Omental fat pad (tissue), 4 donors: ENCODE measurements around the gene RAB5A. TPM values are rescaled to one million over a fixed set of nuclear protein-coding genes. Genes with fewer than 3 reads are reported as not detected.

Source experiments
- ATAC-seq: fragments of 150-250 bp; one replicate; pipeline ENCODE4 v1.9.1; 2016; ENCODE audit warnings: mild to moderate bottlenecking, moderate library complexity; ENCODE audit not compliant: low FRiP score
- DNase-seq: peaks from one replicate; pipeline ENCODE4 v3.0.0-alpha.2; 2019; ENCODE audit warnings: low spot score
- total RNA-seq, 4 donors: library from RNA; depleted of rRNA; stranded (reverse); fragments of >200 nt; gene quantifications; one replicate each; pipeline ENCODE4 v1.1.0, GENCODE V29; 2016
- TF ChIP-seq, protein P1 (sequence below), 3 donors: fragments of 450-650 bp; IDR thresholded peaks; one replicate each; pipeline ENCODE4 v1.5.1; 2016 to 2017; ENCODE audit warnings: antibody characterized with exemption in 3 of 3, mild to moderate bottlenecking in 3 of 3, moderate library complexity in 2 of 3

Gene RAB5A
- total RNA-seq, 4 donors from 2014 or later, result 65.7 to 96.8 (median 85.8) TPM

DNA sequence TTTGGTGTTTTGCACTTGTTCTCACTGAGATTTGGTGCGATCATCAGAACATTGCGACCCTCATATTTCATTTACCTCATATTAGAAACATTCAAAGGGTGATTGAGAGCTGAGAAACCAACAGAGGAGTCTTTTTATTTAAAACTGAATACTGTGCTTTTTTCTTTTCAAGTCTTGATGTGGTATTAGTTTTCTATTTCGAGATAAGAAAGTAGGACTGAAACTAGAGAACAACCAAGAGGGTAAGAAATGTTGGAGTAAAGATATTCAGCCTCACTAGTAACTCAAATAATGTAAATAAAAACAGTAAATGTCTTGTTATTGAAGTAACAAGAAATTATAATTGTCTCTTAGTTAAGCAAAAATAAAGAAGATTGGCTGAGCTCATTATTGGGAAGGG, 39.4 kb upstream of the RAB5A start:
- ATAC-seq, result no peak
- no peak for DNase-seq
- TF ChIP-seq, protein P1, sequence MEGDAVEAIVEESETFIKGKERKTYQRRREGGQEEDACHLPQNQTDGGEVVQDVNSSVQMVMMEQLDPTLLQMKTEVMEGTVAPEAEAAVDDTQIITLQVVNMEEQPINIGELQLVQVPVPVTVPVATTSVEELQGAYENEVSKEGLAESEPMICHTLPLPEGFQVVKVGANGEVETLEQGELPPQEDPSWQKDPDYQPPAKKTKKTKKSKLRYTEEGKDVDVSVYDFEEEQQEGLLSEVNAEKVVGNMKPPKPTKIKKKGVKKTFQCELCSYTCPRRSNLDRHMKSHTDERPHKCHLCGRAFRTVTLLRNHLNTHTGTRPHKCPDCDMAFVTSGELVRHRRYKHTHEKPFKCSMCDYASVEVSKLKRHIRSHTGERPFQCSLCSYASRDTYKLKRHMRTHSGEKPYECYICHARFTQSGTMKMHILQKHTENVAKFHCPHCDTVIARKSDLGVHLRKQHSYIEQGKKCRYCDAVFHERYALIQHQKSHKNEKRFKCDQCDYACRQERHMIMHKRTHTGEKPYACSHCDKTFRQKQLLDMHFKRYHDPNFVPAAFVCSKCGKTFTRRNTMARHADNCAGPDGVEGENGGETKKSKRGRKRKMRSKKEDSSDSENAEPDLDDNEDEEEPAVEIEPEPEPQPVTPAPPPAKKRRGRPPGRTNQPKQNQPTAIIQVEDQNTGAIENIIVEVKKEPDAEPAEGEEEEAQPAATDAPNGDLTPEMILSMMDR (IDR thresholded peaks at IDR 0.05), result no peak

- ATAC-seq (no peak), DNase-seq (no peak)
- TF ChIP-seq, protein P1 (IDR thresholded peaks at IDR 0.05), result no peak
These were observed 35.4 kb upstream of the RAB5A start for GRCh38 chr3:19911452-19911851.

DNA sequence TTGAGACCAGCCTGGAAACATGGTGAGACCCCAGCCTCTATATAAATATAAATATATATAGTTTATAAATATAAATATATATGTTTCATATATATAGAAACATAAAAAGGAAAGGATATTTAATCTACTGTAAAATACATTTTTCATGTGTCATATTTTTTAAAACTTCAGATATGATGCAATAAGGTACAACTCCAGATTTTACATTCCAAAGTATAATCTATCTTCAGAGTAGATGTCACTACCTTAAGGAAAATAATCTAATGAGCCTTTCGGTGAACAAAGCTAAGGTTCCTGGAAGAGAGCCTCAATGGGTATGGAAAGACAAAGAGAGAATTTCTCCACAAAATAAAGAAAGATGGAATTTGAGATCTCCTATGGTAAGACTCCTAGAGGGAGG, 29.7 kb upstream of the RAB5A start:
- no peak for ATAC-seq
- TF ChIP-seq, protein P1 (IDR thresholded peaks at IDR 0.05), result no peak
- no peak for DNase-seq

GRCh38 chr3:19920401-19921080, 26.4 kb upstream of the RAB5A start:
- TF ChIP-seq, protein P1 (IDR thresholded peaks at IDR 0.05), result no peak
- no peak for ATAC-seq
- DNase-seq, result no peak

DNA sequence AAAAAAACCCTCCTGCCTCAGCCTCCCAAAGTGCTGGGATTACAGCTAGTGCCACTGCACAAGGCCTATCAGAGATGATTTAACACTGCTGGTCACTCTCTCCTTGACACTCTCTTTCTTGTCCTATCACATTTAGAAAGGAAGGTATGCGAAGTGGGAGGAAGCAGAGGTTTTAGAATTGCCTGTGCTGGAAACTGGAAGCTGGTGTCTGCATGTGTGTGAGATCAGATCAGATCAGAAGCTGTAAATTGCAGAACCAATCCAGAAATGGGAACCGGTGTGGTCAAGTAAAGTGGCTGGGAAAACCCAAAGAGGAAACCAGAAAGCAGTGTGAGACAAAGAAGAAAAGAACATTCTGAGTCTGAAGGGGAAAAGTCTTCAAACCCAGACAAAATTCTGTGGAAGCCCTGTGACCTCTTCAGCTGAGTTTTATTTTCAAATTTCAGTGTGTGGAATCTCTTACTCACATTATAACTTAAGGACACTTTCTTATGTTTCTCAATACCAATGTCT, 15.7 kb upstream of the RAB5A start:
- TF ChIP-seq, protein P1 (IDR thresholded peaks at IDR 0.05), result no peak
- ATAC-seq (no peak), DNase-seq (no peak)

DNA sequence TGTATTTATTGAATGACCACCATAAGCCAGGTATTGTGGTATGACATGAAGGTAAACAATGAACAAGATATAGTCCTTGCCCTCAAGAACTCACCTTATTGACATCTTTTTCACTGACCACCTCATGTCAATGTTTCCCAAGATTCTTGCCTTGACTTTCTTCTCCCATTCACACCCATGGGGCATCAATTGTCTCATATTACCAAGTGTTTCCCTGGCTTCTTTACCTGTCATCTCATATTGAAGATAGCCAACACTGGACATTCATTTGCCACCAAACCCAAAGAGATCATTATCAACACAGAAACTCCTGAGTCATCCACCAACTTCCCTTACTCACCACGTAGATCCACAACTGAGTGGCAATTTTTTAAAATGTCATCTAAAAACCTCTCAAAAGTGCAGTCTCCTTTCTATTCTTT, 15.1 kb upstream of the RAB5A start:
- TF ChIP-seq, protein P1 (IDR thresholded peaks at IDR 0.05), result no peak
- ATAC-seq (no peak), DNase-seq (no peak)

DNA sequence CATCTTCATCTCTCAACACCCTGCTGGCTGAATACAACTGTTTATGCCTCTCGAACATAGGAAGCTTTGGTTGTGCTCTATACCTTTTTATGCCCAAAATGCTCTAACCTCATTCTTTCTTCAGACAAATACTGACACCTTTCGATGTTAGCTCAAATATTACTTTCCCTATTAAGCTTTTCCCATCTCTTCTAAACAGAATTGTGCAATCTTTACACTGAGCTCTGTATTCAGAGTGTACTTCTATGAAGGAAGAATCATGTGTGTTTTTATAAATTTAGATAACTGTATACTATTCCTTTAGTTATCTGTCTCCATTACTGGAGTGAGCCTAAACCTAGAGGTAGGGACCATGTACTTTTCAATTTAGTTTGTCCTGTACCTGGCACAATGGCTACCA, 14.5 kb upstream of the RAB5A start:
- TF ChIP-seq, protein P1 (IDR thresholded peaks at IDR 0.05), result no peak
- no peak for DNase-seq
- no peak for ATAC-seq
